ENCODE data around the gene KRT36.
A peak's percentile ranks its signal among the peaks of the same experiment; 100 is the strongest.

DNA sequence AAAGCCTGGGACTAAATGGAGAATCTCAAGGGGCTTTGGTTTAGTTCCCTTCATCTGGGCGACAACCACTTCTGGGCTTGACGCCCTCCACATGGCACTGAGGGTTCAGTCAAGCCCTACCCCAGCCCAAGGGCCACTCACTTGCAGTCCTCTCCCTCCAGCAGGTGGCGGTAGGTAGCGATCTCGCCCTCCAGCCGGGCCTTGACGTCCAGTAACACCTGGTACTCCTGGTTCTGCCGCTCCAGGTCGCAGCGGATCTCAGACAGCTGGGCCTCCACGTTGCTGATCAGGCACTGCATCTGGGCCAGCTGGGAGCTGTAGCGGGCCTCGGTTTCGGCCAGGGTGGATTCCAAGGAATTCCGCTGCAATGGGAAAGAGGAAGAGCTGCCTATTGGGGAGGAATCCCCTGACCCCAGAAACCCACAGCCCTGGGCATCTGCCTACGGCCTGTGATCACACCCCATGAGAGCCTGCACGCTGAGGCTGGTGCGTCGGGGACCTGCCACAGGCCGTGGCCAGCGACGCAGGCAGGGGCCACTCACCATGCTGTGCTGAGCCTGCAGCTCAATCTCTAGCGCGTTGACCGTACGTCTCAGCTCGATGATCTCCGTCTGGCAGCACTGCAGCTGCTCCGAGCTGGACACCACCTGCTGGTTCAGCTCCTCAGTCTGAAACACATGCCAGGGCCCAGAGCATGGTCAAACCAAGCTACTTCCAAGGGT, 2.7 kb downstream of the KRT36 start:
- TF ChIP-seq, protein P1, sequence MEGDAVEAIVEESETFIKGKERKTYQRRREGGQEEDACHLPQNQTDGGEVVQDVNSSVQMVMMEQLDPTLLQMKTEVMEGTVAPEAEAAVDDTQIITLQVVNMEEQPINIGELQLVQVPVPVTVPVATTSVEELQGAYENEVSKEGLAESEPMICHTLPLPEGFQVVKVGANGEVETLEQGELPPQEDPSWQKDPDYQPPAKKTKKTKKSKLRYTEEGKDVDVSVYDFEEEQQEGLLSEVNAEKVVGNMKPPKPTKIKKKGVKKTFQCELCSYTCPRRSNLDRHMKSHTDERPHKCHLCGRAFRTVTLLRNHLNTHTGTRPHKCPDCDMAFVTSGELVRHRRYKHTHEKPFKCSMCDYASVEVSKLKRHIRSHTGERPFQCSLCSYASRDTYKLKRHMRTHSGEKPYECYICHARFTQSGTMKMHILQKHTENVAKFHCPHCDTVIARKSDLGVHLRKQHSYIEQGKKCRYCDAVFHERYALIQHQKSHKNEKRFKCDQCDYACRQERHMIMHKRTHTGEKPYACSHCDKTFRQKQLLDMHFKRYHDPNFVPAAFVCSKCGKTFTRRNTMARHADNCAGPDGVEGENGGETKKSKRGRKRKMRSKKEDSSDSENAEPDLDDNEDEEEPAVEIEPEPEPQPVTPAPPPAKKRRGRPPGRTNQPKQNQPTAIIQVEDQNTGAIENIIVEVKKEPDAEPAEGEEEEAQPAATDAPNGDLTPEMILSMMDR (IDR thresholded peaks at IDR 0.05), result peak in 1 of 4 experiments; percentile 15
- TF ChIP-seq POLR2A (IDR thresholded peaks at IDR 0.05), result no peak

Data from uterus (tissue), 2 donors.